ENCODE measurements around the gene UCK1. TPM values are rescaled to one million over a fixed set of nuclear protein-coding genes. Genes with fewer than 3 reads are reported as not detected.

The UCK1 gene
- total and polyA plus RNA-seq, 2 of the 8 experiments (the other 6 are each of a cell fraction or from before 2014, with no cell fraction given): 35.1 to 42.0 TPM

- TF ChIP-seq CHD7 (IDR thresholded peaks at IDR 0.05; ENCODE audit: insufficient replicate concordance, low read length): no peak
- TF ChIP-seq CHD1 (IDR thresholded peaks at IDR 0.05; ENCODE audit: low read depth, low read length): no peak
- no peak for TF ChIP-seq USF2 (IDR thresholded peaks at IDR 0.05; ENCODE audit: low read length)
- no peak for TF ChIP-seq POLR2AphosphoS5 (IDR thresholded peaks at IDR 0.05; ENCODE audit: low read depth, low read length)
- no peak for TF ChIP-seq FOSL1 (IDR thresholded peaks at IDR 0.05; ENCODE audit: insufficient read depth, low read depth, low read length)
- TF ChIP-seq EZH2 (IDR thresholded peaks at IDR 0.05; ENCODE audit: low read depth, low read length, severe bottlenecking): no peak
- no peak for TF ChIP-seq CBX8 (IDR thresholded peaks at IDR 0.05; ENCODE audit: borderline replicate concordance, low read depth, low read length)
- TF ChIP-seq HDAC6 (IDR thresholded peaks at IDR 0.05; ENCODE audit: low read depth, low read length): no peak
- TF ChIP-seq EGR1 (IDR thresholded peaks at IDR 0.05; ENCODE audit: borderline replicate concordance, low read depth, low read length): no peak
- no peak for TF ChIP-seq E2F6 (IDR thresholded peaks at IDR 0.05)
Measured at GRCh38 chr9:131513177-131513576, 17.9 kb downstream of the UCK1 start (continued).

All from H1 (cell line).